Measurements from ENCODE around the gene FAM181A. TPM values are rescaled to one million over a fixed set of nuclear protein-coding genes. Genes with fewer than 3 reads are reported as not detected.
A peak's percentile ranks its signal among the peaks of the same experiment; 100 is the strongest.

Gene FAM181A
- total and polyA plus RNA-seq, 8 donors: not detected

GRCh38 chr14:93950948-93951634, 23.9 kb downstream of the FAM181A start:
- Histone ChIP-seq H3K4me1 (peaks cover 4 to 55% (median 28%) of the 10 kb centered on the region in 4 donors), H3K4me3 (no peak overlapping the region), H3K36me3 (peaks cover 0 to 48% (median 17%) of the 10 kb centered on the region in 4 donors), H3K9me3 (no peaks in the 10 kb centered on the region), H3K27ac (peak overlapping the region in 2 of 5 donors; percentile 44 to 78), H3K27me3 (no peaks in the 10 kb centered on the region)
- intact Hi-C loops (cut with DNase I; ENCODE audit: low total_unique reads): no loop called here
- whole genome bisulfite sequencing, 5 donors: 73 to 87% (median 84%) methylated on average over 15 to 20 of the region's 20 CpGs
- TF ChIP-seq POLR2A (IDR thresholded peaks at IDR 0.05) (no peak), POLR2AphosphoS5 (IDR thresholded peaks at IDR 0.05) (no peak), EP300 (IDR thresholded peaks at IDR 0.05) (no peak), CTCF (IDR thresholded peaks at IDR 0.05) (no peak)
- DNase-seq: no peak

DNA sequence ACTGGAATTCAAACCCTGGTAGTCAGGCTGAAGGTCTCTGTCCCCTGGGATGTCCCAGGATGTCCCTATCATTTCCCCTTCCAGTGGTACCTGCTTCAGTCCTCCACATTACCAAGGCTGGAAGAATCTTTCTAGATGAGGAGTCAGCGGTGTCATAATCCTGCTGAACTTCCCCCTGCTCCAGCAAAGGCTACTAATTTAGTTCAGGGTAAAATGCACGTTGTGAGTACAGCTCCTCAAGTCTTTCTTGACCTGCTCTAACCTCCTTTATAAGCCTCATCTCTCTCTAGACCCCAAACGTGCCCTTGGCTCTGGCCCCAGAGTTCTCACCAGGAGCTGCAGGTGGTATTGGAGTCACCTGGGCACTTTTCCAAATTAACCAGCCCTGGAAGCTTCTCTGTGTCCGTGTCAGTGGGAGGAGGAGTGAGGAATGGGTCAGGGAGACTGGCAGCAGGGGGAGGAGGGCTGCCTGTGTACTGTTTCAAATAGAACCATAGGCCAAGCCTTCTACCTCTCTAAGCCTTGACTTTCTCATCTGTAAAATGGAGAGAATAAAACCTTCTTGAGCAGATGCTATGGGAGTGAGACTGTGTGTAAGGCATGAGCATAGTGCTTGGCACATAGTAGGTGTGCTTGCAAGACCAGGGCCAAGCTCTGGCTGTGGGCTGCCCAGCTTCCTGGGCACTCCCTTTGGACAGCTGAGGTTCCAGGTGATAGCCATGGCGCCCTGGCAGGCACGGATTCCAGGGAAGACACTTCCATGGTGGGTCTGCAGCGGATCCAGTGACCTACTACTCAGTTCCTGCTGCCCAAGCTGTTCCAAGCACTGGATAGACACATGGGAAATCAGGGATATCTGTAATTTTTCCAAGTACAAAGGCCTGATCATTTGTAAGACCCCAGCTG, 24.7 kb downstream of the FAM181A start:
- no peaks in the 10 kb centered on the region for H3K9me3 ChIP-seq
- TF ChIP-seq EP300 (IDR thresholded peaks at IDR 0.05) (no peak), POLR2AphosphoS5 (IDR thresholded peaks at IDR 0.05) (no peak), POLR2A (IDR thresholded peaks at IDR 0.05) (no peak), CTCF (IDR thresholded peaks at IDR 0.05) (no peak)
- 35 to 64% (median 56%) methylated on average over 4 to 7 of the region's 7 CpGs for WGBS, 5 donors
- peaks cover 0 to 40% (median 13%) of the 10 kb centered on the region in 4 donors for H3K36me3 ChIP-seq
- no peak overlapping the region for H3K4me3 ChIP-seq
- H3K27ac ChIP-seq: peak overlapping the region in 2 of 5 donors; percentile 44 to 78
- H3K4me1 ChIP-seq: peaks cover 12 to 55% (median 36%) of the 10 kb centered on the region in 4 donors
- no peaks in the 10 kb centered on the region for H3K27me3 ChIP-seq
- no peak for DNase-seq
- intact Hi-C loops (cut with DNase I; ENCODE audit: low total_unique reads): no loop called here

- H3K4me3 ChIP-seq: no peak overlapping the region
- peaks cover 0 to 33% (median 11%) of the 10 kb centered on the region in 4 donors for H3K36me3 ChIP-seq
- peak overlapping the region in 2 of 5 donors; percentile 44 to 78 for H3K27ac ChIP-seq
- intact Hi-C loops (cut with DNase I; ENCODE audit: low total_unique reads): no loop called here
- no peaks in the 10 kb centered on the region for H3K27me3 ChIP-seq
- TF ChIP-seq EP300 (IDR thresholded peaks at IDR 0.05) (no peak), POLR2A (IDR thresholded peaks at IDR 0.05) (no peak), POLR2AphosphoS5 (IDR thresholded peaks at IDR 0.05) (no peak), CTCF (IDR thresholded peaks at IDR 0.05) (no peak)
- H3K9me3 ChIP-seq: no peaks in the 10 kb centered on the region
- peaks cover 22 to 64% (median 41%) of the 10 kb centered on the region in 4 donors for H3K4me1 ChIP-seq
- DNase-seq: no peak
- WGBS, 5 donors: 65 to 85% (median 81%) methylated on average over 3 of the region's 3 CpGs
These were observed 25.7 kb downstream of the FAM181A start for GRCh38 chr14:93952829-93953228.

GRCh38 chr14:93953263-93953662, 26.1 kb downstream of the FAM181A start:
- H3K27me3 ChIP-seq: no peaks in the 10 kb centered on the region
- TF ChIP-seq CTCF (IDR thresholded peaks at IDR 0.05) (no peak), POLR2A (IDR thresholded peaks at IDR 0.05) (no peak), POLR2AphosphoS5 (IDR thresholded peaks at IDR 0.05) (no peak), EP300 (IDR thresholded peaks at IDR 0.05) (no peak)
- intact Hi-C loops (cut with DNase I; ENCODE audit: low total_unique reads): no loop called here
- H3K4me1 ChIP-seq: peaks cover 25 to 68% (median 45%) of the 10 kb centered on the region in 4 donors
- H3K36me3 ChIP-seq: peaks cover 0 to 31% (median 9%) of the 10 kb centered on the region in 4 donors
- WGBS, 5 donors: 67 to 82% (median 70%) methylated on average over 12 to 14 of the region's 14 CpGs
- no peaks in the 10 kb centered on the region for H3K9me3 ChIP-seq
- peak in 1 of 2 donors; percentile 31 for DNase-seq
- H3K4me3 ChIP-seq: no peak overlapping the region
- H3K27ac ChIP-seq: peak overlapping the region in 3 of 5 donors; percentile 69 to 80 (median 78)

Measured in stomach (tissue), 9 donors.